ENCODE results near the gene EAF2. TPM values are rescaled to one million over a fixed set of nuclear protein-coding genes. Genes with fewer than 3 reads are reported as not detected.

The EAF2 gene
- total RNA-seq (10 to 100 TPM; 24.9 to 60.6 (median 33.6) TPM), polyA plus RNA-seq (10 to 100 TPM; 32.4 to 53.7 (median 36.9) TPM)
- long read RNA-seq, donor 1, partial matches to known transcripts: 0 of 3 reads
- long read RNA-seq, donor 1, other reads (novel, unspliced or antisense): 0 of 3 reads
- long read RNA-seq, donor 2, partial matches to known transcripts: 0 of 2 reads
- long read RNA-seq, donor 2, other reads (novel, unspliced or antisense): 0 of 2 reads

GRCh38 chr3:121834671-121835464 is at the start of gene EAF2, which contains the start of gene IQCB1:
Gene EAF2 (plus strand): TSS chr3:121835209. CDS start chr3:121835286, 77 bp downstream.
Gene IQCB1 (minus strand): TSS chr3:121835060. CDS start chr3:121828960, 6,100 bp downstream.
- no peaks in the 10 kb centered on the region for H3K27me3 ChIP-seq (replicated peaks in 1 of 7)
- no peaks in the 10 kb centered on the region for H3K9me3 ChIP-seq
- peaks cover 7 to 80% (median 49%) of the 10 kb centered on the region in 6 donors for H3K4me1 ChIP-seq
- H3K27ac ChIP-seq: peak within 1 kb of the TSS; percentile 79 to 93 (median 87)
- peak; percentile 99 for DNase-seq
- H3K4me3 ChIP-seq: peak within 1 kb of the TSS; percentile 59 to 82 (median 74)
- 0 to 1% (median 0%) methylated on average over 33 to 54 of the region's 54 CpGs for WGBS, 5 donors
- TF ChIP-seq POLR2A (IDR thresholded peaks at IDR 0.05): peak; percentile 28 to 95 (median 79)
- peak; percentile 98 to 99 (median 98) for TF ChIP-seq POLR2AphosphoS5 (IDR thresholded peaks at IDR 0.05)
- TF ChIP-seq CTCF (IDR thresholded peaks at IDR 0.05 in 8 of 11, conservative IDR thresholded peaks at IDR 0.05 in 3 of 11): peak in 5 of 11 experiments; percentile 10 to 39 (median 25)
- peaks cover 0 to 29% (median 5%) of the 10 kb centered on the region in 6 donors for H3K36me3 ChIP-seq
- intact Hi-C loops (cut with DNase I; ENCODE audit: low total_unique reads): no loop called here

GRCh38 chr3:121786485-121786884 is 48.5 kb upstream of the EAF2 start:
- no peak for DNase-seq
- H3K27ac ChIP-seq: no peak overlapping the region
- no peak overlapping the region for H3K4me3 ChIP-seq
- 94 to 99% (median 96%) methylated on average over 2 of the region's 2 CpGs for WGBS, 5 donors
- TF ChIP-seq CTCF (IDR thresholded peaks at IDR 0.05 in 8 of 11, conservative IDR thresholded peaks at IDR 0.05 in 3 of 11): no peak
- no peak for TF ChIP-seq POLR2AphosphoS5 (IDR thresholded peaks at IDR 0.05)
- TF ChIP-seq POLR2A (IDR thresholded peaks at IDR 0.05): no peak
- H3K27me3 ChIP-seq (replicated peaks in 1 of 7): no peaks in the 10 kb centered on the region
- H3K9me3 ChIP-seq: no peaks in the 10 kb centered on the region
- peaks cover 0 to 96% (median 41%) of the 10 kb centered on the region in 6 donors for H3K36me3 ChIP-seq
- no peaks in the 10 kb centered on the region for H3K4me1 ChIP-seq
- intact Hi-C loops (cut with DNase I; ENCODE audit: low total_unique reads): no loop called here

- DNase-seq: no peak
- Histone ChIP-seq H3K27me3 (replicated peaks in 1 of 7) (no peaks in the 10 kb centered on the region), H3K36me3 (peaks cover 0 to 70% (median 20%) of the 10 kb centered on the region in 6 donors), H3K27ac (peak overlapping the region in 7 of 8 donors; percentile 9 to 76 (median 61)), H3K4me1 (peaks cover 0 to 29% (median 10%) of the 10 kb centered on the region in 6 donors), H3K9me3 (no peaks in the 10 kb centered on the region), H3K4me3 (no peak overlapping the region)
- intact Hi-C loops (cut with DNase I; ENCODE audit: low total_unique reads): no loop called here
- TF ChIP-seq CTCF (IDR thresholded peaks at IDR 0.05 in 8 of 11, conservative IDR thresholded peaks at IDR 0.05 in 3 of 11) (no peak), POLR2A (IDR thresholded peaks at IDR 0.05) (no peak), POLR2AphosphoS5 (IDR thresholded peaks at IDR 0.05) (no peak)
- WGBS, 5 donors: 77 to 84% (median 80%) methylated on average over 3 of the region's 3 CpGs
These were observed 41.9 kb upstream of the EAF2 start for GRCh38 chr3:121793078-121793477.
